ENCODE results near the gene ADAMTS6. TPM values are rescaled to one million over a fixed set of nuclear protein-coding genes. Genes with fewer than 3 reads are reported as not detected.
"Not testable (repeated sequence)": the region's sequence is repeated elsewhere in the genome, so short reads cannot be mapped to it uniquely, and the experiment has no call there.

The ADAMTS6 gene
- total RNA-seq, 1 donor from 2014 or later, result 16.7 TPM

- TF ChIP-seq, protein P1, sequence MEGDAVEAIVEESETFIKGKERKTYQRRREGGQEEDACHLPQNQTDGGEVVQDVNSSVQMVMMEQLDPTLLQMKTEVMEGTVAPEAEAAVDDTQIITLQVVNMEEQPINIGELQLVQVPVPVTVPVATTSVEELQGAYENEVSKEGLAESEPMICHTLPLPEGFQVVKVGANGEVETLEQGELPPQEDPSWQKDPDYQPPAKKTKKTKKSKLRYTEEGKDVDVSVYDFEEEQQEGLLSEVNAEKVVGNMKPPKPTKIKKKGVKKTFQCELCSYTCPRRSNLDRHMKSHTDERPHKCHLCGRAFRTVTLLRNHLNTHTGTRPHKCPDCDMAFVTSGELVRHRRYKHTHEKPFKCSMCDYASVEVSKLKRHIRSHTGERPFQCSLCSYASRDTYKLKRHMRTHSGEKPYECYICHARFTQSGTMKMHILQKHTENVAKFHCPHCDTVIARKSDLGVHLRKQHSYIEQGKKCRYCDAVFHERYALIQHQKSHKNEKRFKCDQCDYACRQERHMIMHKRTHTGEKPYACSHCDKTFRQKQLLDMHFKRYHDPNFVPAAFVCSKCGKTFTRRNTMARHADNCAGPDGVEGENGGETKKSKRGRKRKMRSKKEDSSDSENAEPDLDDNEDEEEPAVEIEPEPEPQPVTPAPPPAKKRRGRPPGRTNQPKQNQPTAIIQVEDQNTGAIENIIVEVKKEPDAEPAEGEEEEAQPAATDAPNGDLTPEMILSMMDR (IDR thresholded peaks at IDR 0.05; ENCODE audit: unreplicated experiment), result no peak
- H3K27me3 Mint-ChIP-seq (ENCODE audit: unreplicated experiment), result peaks cover 3% of the 10 kb centered on the region
- no peak overlapping the region for H3K4me3 Mint-ChIP-seq (ENCODE audit: unreplicated experiment)
- H3K4me1 Mint-ChIP-seq (ENCODE audit: unreplicated experiment), result peaks cover 18% of the 10 kb centered on the region
- no peaks in the 10 kb centered on the region for H3K9me3 Mint-ChIP-seq (ENCODE audit: unreplicated experiment)
- H3K27ac Mint-ChIP-seq (ENCODE audit: unreplicated experiment), result no peak overlapping the region
- no peak for DNase-seq (ENCODE audit: low spot score)
- H3K36me3 Mint-ChIP-seq (ENCODE audit: low read depth, unreplicated experiment), result peaks cover 4% of the 10 kb centered on the region
These were observed 296.9 kb downstream of the ADAMTS6 start for GRCh38 chr5:65184780-65185179.

DNA sequence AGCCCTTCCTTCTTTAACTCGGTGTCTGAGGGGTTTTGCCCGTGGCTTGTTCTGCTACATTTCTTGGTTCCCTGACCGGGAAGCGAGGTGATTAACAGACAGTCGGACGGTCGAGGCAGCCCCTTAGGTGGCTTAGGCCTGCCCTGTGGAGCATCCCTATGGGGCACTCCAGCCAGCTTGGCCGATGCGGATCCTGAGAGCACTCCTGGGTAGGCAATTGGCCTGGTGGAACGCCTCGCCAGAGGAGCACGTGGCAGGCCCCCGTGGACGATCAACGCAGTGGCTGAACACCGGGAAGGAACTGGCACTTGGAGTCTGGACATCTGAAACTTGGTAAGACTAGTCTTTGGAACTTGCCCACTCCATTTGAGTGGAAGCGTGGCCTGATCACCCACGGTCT lies 307.5 kb downstream of the ADAMTS6 start:
- not testable (repeated sequence) for H3K9me3 Mint-ChIP-seq (ENCODE audit: unreplicated experiment); DNase-seq (ENCODE audit: low spot score); H3K27me3 Mint-ChIP-seq (ENCODE audit: unreplicated experiment); H3K4me3 Mint-ChIP-seq (ENCODE audit: unreplicated experiment); H3K27ac Mint-ChIP-seq (ENCODE audit: unreplicated experiment); H3K4me1 Mint-ChIP-seq (ENCODE audit: unreplicated experiment)
- H3K36me3 Mint-ChIP-seq (ENCODE audit: low read depth, unreplicated experiment), result peaks cover 29% of the 10 kb centered on the region

DNA sequence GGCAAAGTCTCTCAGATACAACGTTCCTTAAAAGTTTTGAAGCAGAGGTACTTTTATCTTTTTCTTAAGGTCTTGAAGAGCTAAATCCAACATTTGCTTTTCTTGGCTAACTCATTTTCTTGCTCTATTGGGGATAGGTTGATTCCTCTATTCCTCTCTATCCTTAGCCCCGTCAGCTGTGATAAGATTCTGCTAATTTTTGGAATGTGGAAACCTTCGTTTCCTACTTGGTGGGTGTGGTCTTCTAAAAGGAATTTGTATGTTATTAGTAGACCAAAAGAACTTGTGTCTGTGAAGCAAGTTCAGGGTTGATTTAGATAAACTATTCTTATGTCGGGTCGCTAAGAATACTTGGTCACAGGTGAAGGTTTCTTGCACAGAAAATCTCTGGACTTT lies 308.6 kb downstream of the ADAMTS6 start:
- H3K27ac Mint-ChIP-seq (ENCODE audit: unreplicated experiment), result no peak overlapping the region
- no peaks in the 10 kb centered on the region for H3K9me3 Mint-ChIP-seq (ENCODE audit: unreplicated experiment)
- peaks cover 9% of the 10 kb centered on the region for H3K4me1 Mint-ChIP-seq (ENCODE audit: unreplicated experiment)
- TF ChIP-seq, protein P1 (IDR thresholded peaks at IDR 0.05; ENCODE audit: unreplicated experiment), result no peak
- peaks cover 29% of the 10 kb centered on the region for H3K36me3 Mint-ChIP-seq (ENCODE audit: low read depth, unreplicated experiment)
- peaks cover 1% of the 10 kb centered on the region for H3K27me3 Mint-ChIP-seq (ENCODE audit: unreplicated experiment)
- DNase-seq (ENCODE audit: low spot score), result no peak
- H3K4me3 Mint-ChIP-seq (ENCODE audit: unreplicated experiment), result no peak overlapping the region

GRCh38 chr5:65172486-65173129 lies 309.1 kb downstream of the ADAMTS6 start:
- no peak for DNase-seq (ENCODE audit: low spot score)
- peaks cover 29% of the 10 kb centered on the region for H3K36me3 Mint-ChIP-seq (ENCODE audit: low read depth, unreplicated experiment)
- H3K27me3 Mint-ChIP-seq (ENCODE audit: unreplicated experiment), result peaks cover 1% of the 10 kb centered on the region
- no peak overlapping the region for H3K4me3 Mint-ChIP-seq (ENCODE audit: unreplicated experiment)
- H3K27ac Mint-ChIP-seq (ENCODE audit: unreplicated experiment), result no peak overlapping the region
- TF ChIP-seq, protein P1 (IDR thresholded peaks at IDR 0.05; ENCODE audit: unreplicated experiment), result no peak
- no peaks in the 10 kb centered on the region for H3K9me3 Mint-ChIP-seq (ENCODE audit: unreplicated experiment)
- peaks cover 9% of the 10 kb centered on the region for H3K4me1 Mint-ChIP-seq (ENCODE audit: unreplicated experiment)

DNA sequence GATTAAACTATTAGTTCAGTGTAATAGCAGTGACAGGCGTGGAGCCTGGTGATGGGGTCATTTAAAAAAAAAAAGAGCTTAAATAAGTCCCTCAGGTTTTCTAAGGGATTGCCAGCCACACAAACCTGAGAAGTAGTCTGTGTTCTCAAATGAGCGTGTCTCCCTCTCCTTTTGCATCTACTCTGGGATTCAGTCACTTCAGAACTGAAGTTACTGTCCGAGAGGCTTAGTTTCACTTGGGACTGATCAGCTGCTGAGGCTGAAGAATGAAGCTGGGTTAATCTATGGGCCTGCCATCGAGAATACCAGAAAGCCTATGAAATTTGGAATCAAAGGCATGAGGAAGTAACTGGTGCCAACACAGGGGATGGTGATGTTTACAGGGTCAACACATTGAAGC lies 310.1 kb downstream of the ADAMTS6 start:
- Mint-ChIP-seq H3K36me3 (ENCODE audit: low read depth, unreplicated experiment) (peaks cover 29% of the 10 kb centered on the region), H3K27me3 (ENCODE audit: unreplicated experiment) (peaks cover 1% of the 10 kb centered on the region), H3K4me3 (ENCODE audit: unreplicated experiment) (no peak overlapping the region)

More for the DNA sequence above, 310.1 kb downstream of the ADAMTS6 start:
- Mint-ChIP-seq H3K9me3 (ENCODE audit: unreplicated experiment) (no peaks in the 10 kb centered on the region), H3K4me1 (ENCODE audit: unreplicated experiment) (peaks cover 9% of the 10 kb centered on the region), H3K27ac (ENCODE audit: unreplicated experiment) (no peak overlapping the region)
- TF ChIP-seq, protein P1 (IDR thresholded peaks at IDR 0.05; ENCODE audit: unreplicated experiment), result no peak
- no peak for DNase-seq (ENCODE audit: low spot score)
